ENCODE measurements around the gene CFAP99.
"Not testable (repeated sequence)": the region's sequence is repeated elsewhere in the genome, so short reads cannot be mapped to it uniquely, and the experiment has no call there.

CFAP99 gene

GRCh38 chr4:2418650-2419571 is at the start of gene CFAP99:
CFAP99 (plus strand) TSS chr4:2418955.
- peak; percentile 95 for DNase-seq (ENCODE audit: low spot score)

DNA sequence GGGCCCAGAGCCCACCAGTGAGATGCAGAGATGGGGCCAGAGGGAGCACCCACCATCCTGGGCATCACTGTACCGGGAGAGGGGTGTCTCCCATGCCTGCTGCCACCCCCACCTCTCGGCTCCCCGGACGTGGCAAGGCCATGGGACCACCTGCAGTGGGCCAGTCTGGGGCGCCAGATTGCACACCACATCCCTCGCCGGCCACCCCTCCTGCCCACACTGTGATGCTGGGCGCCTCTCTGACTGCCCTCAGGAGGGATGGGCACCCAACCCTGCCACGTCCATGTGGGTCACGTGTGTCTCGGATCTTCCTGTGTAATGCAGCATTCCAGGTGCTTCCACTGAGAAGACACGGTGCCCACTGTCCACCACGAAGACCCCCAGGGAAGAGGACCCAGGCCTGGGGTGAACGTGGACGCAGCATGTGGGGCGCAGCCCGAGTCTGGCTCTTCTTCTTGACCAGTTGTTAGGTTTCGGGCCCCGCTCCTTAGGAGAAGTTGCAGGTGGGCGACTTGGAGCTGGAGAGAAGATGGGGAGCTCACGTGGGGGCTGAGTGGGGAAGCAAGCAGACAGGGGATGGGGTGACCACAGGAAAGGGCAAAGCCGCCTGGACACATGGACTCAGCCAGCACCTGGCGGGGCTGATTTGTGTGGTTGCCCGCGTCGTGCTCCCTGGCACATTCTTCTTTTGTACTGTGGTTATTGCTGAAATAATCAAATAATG is 48.0 kb upstream of the CFAP99 start:
- no peak for DNase-seq (ENCODE audit: low spot score)

DNA sequence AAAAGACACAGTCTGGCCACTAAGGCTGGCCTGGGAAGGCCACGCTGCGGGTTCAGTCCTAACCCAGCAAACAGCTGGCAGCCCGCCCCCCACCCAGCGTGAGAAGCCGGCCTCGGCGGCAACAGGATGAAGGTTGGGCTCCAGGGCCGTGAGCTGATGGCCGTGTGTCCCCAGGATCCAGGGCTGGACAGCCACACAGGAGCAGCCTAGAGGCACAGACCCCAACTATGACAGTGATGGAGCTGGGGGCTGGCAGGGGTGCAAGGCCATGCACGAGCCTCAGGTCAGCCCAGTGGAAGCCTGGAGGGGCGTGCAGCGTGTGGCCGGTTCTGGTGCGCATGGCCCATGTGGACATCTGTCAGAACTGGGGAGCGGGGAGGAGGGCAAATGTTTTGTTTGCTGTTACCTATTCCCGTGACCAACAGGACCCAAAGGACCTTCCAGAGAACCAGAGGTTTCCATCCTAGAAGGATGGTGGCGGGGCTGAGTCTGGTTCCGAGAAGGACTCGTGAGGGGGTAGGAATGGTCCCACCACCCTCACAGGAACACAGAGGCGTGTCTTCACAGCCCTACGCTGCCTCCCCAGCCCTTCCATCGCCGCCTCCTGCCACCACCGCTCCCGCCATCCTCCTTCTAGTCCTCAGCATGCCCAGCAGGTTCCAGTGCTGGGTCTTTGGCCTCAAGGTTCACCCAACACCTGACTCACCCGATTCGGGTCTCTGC is 46.8 kb upstream of the CFAP99 start:
- no peak for DNase-seq (ENCODE audit: low spot score)

DNA sequence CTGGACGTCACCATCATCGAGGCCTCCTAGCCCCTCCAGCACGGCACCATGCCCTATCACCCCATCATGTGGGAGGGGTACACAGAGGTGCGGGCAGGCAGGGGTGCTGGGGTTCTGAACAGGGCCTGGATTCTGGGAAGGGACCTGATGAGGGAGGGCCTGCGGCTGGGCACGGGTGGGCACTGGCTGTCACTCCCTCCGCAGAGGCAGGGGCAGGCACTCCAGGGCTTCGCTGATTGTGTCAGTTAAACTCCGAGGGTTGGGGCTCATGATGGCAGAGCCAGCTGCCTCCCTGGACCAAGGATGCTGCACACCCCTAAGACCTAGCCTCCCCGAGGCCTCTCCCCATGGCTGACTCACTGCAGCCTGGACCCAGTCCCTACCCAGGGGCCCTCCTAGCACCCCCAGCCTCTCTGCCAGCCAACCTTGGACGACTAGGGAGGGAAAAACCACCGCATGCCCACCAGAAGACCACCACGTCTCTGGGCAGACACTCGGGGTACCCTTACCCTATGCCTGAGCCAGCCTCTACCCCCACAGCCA is 46.2 kb upstream of the CFAP99 start:
- no peak for DNase-seq (ENCODE audit: low spot score)

GRCh38 chr4:2373532-2373931 is 45.2 kb upstream of the CFAP99 start:
- no peak for DNase-seq (ENCODE audit: low spot score)

GRCh38 chr4:2375427-2375826 is 43.3 kb upstream of the CFAP99 start:
- DNase-seq (ENCODE audit: low spot score) = no peak

DNA sequence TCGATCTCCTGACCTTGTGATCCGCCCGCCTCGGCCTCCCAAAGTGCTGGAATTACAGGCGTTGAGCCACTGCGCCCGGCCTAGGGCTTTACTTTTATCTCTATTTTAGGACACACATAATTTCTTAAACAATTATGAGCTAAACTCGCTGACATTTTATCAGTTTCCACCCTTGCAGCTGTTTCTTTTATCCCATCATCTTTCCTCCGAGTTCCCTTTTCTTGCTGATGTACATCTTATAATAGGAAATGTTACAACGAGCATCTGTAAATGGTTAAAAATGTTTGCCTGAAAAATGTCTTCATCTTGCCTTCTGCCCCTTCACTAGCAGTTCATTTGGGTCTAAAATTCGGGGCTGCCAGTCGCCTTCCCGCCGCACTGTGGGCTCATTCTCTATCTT is 41.5 kb upstream of the CFAP99 start:
- DNase-seq (ENCODE audit: low spot score) = no peak

GRCh38 chr4:2378401-2378800 is 40.4 kb upstream of the CFAP99 start:
- DNase-seq (ENCODE audit: low spot score) = no peak

DNA sequence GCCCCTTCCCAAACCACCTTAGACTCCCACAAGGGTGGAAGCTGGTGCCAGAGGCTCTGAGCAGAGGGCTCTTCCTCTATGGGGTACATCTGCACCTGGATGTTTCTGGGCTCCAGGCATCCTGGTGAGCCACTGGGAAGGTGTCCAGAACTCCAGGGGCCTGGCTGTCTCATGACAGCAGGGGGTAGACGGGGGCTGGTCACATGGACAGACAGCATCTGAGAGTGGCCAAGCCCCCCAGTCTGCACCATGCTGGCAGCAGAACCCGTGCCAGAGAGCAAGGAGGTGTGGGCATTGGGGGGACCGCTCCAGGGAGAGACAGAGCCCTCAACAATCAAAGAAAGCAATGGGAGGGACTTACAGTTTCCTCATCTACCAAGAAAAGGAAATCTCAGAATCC is 39.9 kb upstream of the CFAP99 start:
- DNase-seq (ENCODE audit: low spot score) = no peak

GRCh38 chr4:2380589-2380988 is 38.2 kb upstream of the CFAP99 start:
- DNase-seq (ENCODE audit: low spot score) = not testable (repeated sequence)

DNA sequence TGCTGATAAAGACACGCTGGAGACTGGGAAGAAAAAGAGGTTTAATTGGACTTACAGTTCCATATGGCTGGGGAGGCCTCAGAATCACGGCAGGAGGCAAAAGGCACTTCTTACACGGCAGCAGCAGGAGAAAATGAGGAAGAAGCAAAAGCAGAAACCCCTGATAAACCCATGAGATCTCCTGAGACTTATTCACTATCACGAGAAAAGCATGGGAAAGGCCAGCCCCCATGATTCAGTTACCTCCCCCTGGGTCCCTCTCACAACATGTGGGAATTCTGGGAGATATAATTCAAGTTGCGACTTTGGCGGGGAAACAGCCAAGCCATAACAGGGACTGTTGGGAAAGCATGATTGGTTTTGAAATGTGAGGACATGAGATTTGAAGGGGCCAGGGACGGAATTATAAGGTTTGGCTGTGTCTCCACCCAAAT is 36.0 kb upstream of the CFAP99 start:
- not testable (repeated sequence) for DNase-seq (ENCODE audit: low spot score)

DNA sequence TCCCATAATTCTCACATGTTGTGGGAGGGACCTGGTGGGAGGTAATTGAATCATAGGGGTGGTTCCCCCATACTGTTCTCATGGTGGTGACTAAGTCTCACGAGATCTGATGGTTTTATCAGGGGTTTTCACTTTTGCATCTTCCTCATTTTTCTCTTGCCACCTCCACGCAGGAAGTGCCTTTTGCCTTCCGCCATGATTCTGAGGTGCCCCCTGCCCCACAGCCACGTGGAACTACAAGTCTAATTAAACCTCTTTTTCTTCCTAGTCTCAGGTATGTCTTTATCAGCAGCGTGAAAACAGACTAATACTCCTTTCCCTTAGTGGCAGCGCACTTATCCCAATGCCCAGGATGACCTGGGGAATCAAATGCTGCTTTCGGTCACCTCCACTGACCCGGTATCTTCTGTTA is 35.5 kb upstream of the CFAP99 start:
- DNase-seq (ENCODE audit: low spot score) = not testable (repeated sequence)

- DNase-seq (ENCODE audit: low spot score) = no peak
Measured at GRCh38 chr4:2383760-2384159, 35.0 kb upstream of the CFAP99 start.

GRCh38 chr4:2384245-2384644 is 34.5 kb upstream of the CFAP99 start:
- DNase-seq (ENCODE audit: low spot score) = no peak

DNA sequence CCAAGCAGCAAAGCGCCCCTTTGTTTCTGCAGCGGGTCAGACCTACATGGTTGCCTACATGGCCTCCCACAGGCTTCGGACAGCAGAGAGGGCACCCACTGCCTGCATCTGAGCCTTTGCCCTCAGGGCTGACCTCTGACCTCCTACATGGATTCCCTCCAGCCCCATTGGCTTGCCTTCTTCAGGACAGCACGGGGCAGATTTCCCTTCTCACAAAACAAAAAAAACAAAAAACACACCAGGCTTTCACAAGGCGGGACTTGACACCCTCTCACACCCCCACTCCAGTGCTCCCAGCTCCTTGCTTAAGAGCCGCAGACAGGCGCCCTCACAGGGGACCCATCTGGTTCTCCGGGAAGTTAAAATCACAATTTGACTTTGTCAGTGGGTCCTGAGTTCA is 33.2 kb upstream of the CFAP99 start:
- no peak for DNase-seq (ENCODE audit: low spot score)

GRCh38 chr4:2386717-2387116 is 32.0 kb upstream of the CFAP99 start:
- DNase-seq (ENCODE audit: low spot score) = no peak

DNA sequence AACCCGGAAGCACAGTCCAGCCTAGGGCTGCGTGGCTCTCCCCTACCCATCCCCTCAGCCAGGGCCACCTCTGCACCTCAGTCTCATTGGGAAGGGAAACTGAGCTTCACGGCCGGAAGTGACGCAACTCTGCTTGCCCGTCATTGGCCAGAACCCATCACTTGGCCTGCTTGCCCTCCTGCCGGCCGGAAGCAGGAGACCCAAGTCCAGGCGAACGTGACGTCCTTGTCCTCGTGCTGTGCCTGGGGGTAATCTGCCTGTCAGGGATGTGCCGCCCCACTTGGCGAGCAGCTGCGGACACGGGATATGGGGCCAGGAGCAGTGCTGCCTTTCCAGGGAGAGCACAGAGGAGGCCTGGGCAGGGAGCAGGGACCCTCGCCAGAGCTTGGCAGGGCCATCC is 31.5 kb upstream of the CFAP99 start:
- DNase-seq (ENCODE audit: low spot score) = no peak

DNA sequence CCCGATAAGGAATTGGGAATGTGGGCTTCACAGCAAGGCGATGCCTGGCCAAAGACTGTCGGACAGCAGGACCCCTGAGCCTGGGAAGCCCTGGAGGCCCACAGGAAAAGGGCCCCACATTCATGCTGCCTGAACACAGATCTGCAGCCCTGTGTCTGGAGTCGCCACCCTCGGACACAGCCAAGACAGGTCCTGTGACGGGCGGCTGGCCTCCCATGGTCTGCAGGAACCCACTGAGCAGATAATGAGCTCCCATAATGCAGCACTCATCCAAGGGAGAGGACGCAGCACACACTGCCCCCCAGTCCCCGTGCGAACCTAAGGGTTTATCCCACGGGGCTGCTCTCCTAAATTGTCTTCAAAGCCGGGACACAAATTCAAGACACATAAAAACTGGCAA is 30.9 kb upstream of the CFAP99 start:
- no peak for DNase-seq (ENCODE audit: low spot score)

GRCh38 chr4:2388429-2389182 is 30.1 kb upstream of the CFAP99 start:
- DNase-seq (ENCODE audit: low spot score) = no peak

DNA sequence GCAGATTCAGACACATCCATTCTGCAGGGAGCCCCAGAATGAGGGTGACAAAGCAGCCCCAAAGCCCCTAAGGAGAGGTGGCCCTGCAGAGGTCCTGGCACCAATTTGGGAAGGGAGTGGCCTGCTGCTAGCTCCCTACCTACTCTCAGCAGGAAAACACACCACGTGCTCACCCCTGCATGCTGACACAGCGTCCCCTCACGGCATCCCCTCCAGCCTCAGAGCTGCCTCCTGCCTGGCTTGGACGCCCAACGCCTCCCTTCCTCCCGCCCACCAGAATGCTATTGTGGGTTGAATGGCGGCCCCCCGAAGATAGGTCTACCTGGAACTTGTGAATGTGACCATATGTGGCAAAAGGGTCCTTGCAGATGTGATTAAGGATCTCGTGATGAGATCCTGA is 29.1 kb upstream of the CFAP99 start:
- no peak for DNase-seq (ENCODE audit: low spot score)

- DNase-seq (ENCODE audit: low spot score) = no peak
Measured at GRCh38 chr4:2390146-2390545, 28.6 kb upstream of the CFAP99 start.
